HCT116 (cell line): Measurements from ENCODE around the gene EDDM13. TPM values are rescaled to one million over a fixed set of nuclear protein-coding genes. Genes with fewer than 3 reads are reported as not detected.

ENCODE experiments used
- ATAC-seq: fragments of 200-7000 bp; cut with Tn5 transposase; 2 replicates; pipeline ENCODE4 v1.9.1; 2020; ENCODE audit warnings: mild to moderate bottlenecking, moderate library complexity
- BruUV-seq: library from RNA; stranded (reverse); fragments of 400-500 nt; replicated peaks from 2 replicates; lab custom pipeline; 2021; lab: Mats Ljungman, UMichigan
- CTCF ChIA-PET: fragments of 300-600 bp; sonication (Branson Sonifier 250); formaldehyde crosslinking; loops from one replicate; lab custom pipeline; 2021; ENCODE audit warnings: antibody characterized with exemption; lab: Charles Lee
- POLR2A ChIA-PET: fragments of 300-600, 350-600 bp; sonication (Branson Sonifier 250); formaldehyde crosslinking; loops from one replicate; lab custom pipeline; 2021; ENCODE audit warnings: antibody characterized with exemption; lab: Charles Lee
- RAD21 ChIA-PET, 2 experiments: fragments of 300-600 bp; sonication (Branson Sonifier 250); formaldehyde crosslinking; loops; one replicate each; lab custom pipeline; 2023; ENCODE audit warnings: low total read pairs in 2 of 2; ENCODE audit not compliant: uncharacterized antibody in 2 of 2, unreplicated experiment in 2 of 2, low non-redundant PET in 1 of 2; lab: Charles Lee
- DNase-seq: peaks from one replicate; pipeline ENCODE4 v3.0.0-alpha.2; 2010; ENCODE audit warnings: low read depth, low spot score
- H2AFZ ChIP-seq: fragments of 200-600 bp; shearing (Covaris generic), sonication (generic); 2 replicates; pipeline ENCODE4 v1.6.1; 2017; ENCODE audit warnings: low read depth, mixed run types, mixed read lengths, antibody characterized with exemption, low read length; ENCODE audit not compliant: poor library complexity, severe bottlenecking
- H3K27ac ChIP-seq: 2 replicates; pipeline ENCODE4 v1.5.1; 2012; ENCODE audit warnings: low read depth, low read length
- H3K27me3 ChIP-seq: fragments of 200-600 bp; sonication (generic); 2 replicates; pipeline ENCODE4 v1.6.1; 2016; ENCODE audit warnings: mixed run types, low read length, mixed read lengths; ENCODE audit not compliant: insufficient read depth
- H3K36me3 ChIP-seq, 2 experiments: fragments of 200-500 bp in 1 of 2; fragments of 200-600 bp in 1 of 2; sonication (Bioruptor generic) in 1 of 2; sonication (generic) in 1 of 2; 2 replicates each; pipeline versions ENCODE4 v1.5.1 to v1.6.1; 2014 to 2016; ENCODE audit warnings: low read length in 2 of 2, inconsistent platforms in 1 of 2, mixed read lengths in 1 of 2, mixed run types in 1 of 2; ENCODE audit not compliant: insufficient read depth in 2 of 2, control insufficient read depth in 1 of 2
- H3K4me1 ChIP-seq, 2 experiments: fragments of 200-600 bp in 1 of 2; sonication (generic) in 1 of 2; 2 replicates each; pipeline versions ENCODE4 v1.5.1 to v1.6.1; 2012 to 2017; ENCODE audit warnings: low read length in 2 of 2, inconsistent platforms in 1 of 2, mild to moderate bottlenecking in 1 of 2, mixed read lengths in 1 of 2, mixed run types in 1 of 2, moderate library complexity in 1 of 2; ENCODE audit not compliant: insufficient read depth in 2 of 2, control insufficient read depth in 1 of 2
- H3K4me2 ChIP-seq: fragments of 200-600 bp; sonication (generic); 2 replicates; pipeline ENCODE4 v1.6.1; 2017; ENCODE audit warnings: mixed run types, low read length, mixed read lengths
- H3K4me3 ChIP-seq, 2 experiments: fragments of 200-600 bp in 1 of 2; sonication (generic) in 1 of 2; replicated peaks in 1 of 2; 2 replicates each; pipeline ENCODE4 v1.5.1; 2011 to 2016; ENCODE audit warnings: low read length in 2 of 2, control low read depth in 1 of 2, low read depth in 1 of 2, mild to moderate bottlenecking in 1 of 2, mixed read lengths in 1 of 2, mixed run types in 1 of 2
- H3K79me2 ChIP-seq: fragments of 200-600 bp; sonication (generic); 2 replicates; pipeline ENCODE4 v1.6.1; 2017; ENCODE audit warnings: mild to moderate bottlenecking, mixed run types, low read length, moderate library complexity, mixed read lengths; ENCODE audit not compliant: insufficient read depth
- H3K9ac ChIP-seq: fragments of 200-600 bp; sonication (generic); 2 replicates; pipeline ENCODE4 v1.6.1; 2016; ENCODE audit warnings: low read length, mixed read lengths
- H3K9me2 ChIP-seq: fragments of 200-600 bp; sonication (generic), shearing (Covaris generic); 2 replicates; pipeline ENCODE4 v1.6.1; 2017; ENCODE audit warnings: mixed run types, mild to moderate bottlenecking, moderate library complexity; ENCODE audit not compliant: insufficient read depth
- H3K9me3 ChIP-seq, 2 experiments: fragments of 200-500 bp in 1 of 2; fragments of 200-600 bp in 1 of 2; sonication (Bioruptor generic) in 1 of 2; sonication (generic) in 1 of 2; 2 replicates each; pipeline ENCODE4 v1.6.1; 2014 to 2017; ENCODE audit warnings: low read length in 2 of 2, mixed read lengths in 2 of 2, inconsistent platforms in 1 of 2, low read depth in 1 of 2, mild to moderate bottlenecking in 1 of 2, mixed run types in 1 of 2, moderate library complexity in 1 of 2; ENCODE audit not compliant: control insufficient read depth in 1 of 2, insufficient read depth in 1 of 2
- H4K20me1 ChIP-seq: fragments of 200-600 bp; sonication (generic), shearing (Covaris generic); 2 replicates; pipeline ENCODE4 v1.6.1; 2017; ENCODE audit warnings: mixed run types, mild to moderate bottlenecking, moderate library complexity; ENCODE audit not compliant: insufficient read depth
- ATF3 ChIP-seq: IDR thresholded peaks from 2 replicates; pipeline ENCODE4 v1.6.1; 2012
- ELF1 ChIP-seq: IDR thresholded peaks from 2 replicates; pipeline ENCODE4 v1.6.1; 2012; ENCODE audit warnings: low read depth, borderline replicate concordance
- EZH2 ChIP-seq: fragments of 200-600 bp; sonication (generic); IDR thresholded peaks from 2 replicates; pipeline ENCODE4 v1.6.1; 2017; ENCODE audit warnings: antibody characterized with exemption, mixed run types
- EZH2phosphoT487 ChIP-seq: fragments of 200-600 bp; IDR thresholded peaks from 2 replicates; pipeline ENCODE4 v1.6.1; 2018; ENCODE audit warnings: antibody characterized with exemption, borderline replicate concordance
- FOSL1 ChIP-seq: IDR thresholded peaks from 2 replicates; pipeline ENCODE4 v1.6.1; 2012; ENCODE audit warnings: low read depth
- POLR2A ChIP-seq: IDR thresholded peaks from 2 replicates; pipeline ENCODE4 v1.7.0; 2011; ENCODE audit warnings: borderline replicate concordance; ENCODE audit not compliant: insufficient read depth, insufficient read length; ENCODE audit errors: extremely low read depth
- POLR2AphosphoS5 ChIP-seq: IDR thresholded peaks from 2 replicates; pipeline ENCODE4 v1.6.1; 2011; ENCODE audit warnings: mild to moderate bottlenecking, low read depth, low read length, moderate library complexity
- REST ChIP-seq: IDR thresholded peaks from 2 replicates; pipeline ENCODE4 v1.6.1; 2012; ENCODE audit warnings: low read depth
- SIN3A ChIP-seq: IDR thresholded peaks from 2 replicates; pipeline ENCODE4 v1.6.1; 2012; ENCODE audit warnings: low read depth
- SP1 ChIP-seq: IDR thresholded peaks from 2 replicates; pipeline ENCODE4 v1.6.1; 2012; ENCODE audit warnings: low read depth
- SRF ChIP-seq: IDR thresholded peaks from 2 replicates; pipeline ENCODE4 v1.6.1; 2012; ENCODE audit warnings: low read depth
- ZFX ChIP-seq: fragments of 450-650 bp; IDR thresholded peaks from 2 replicates; pipeline ENCODE4 v1.6.1; 2017
- ZNF274 ChIP-seq: fragments of 200-500 bp; sonication (Bioruptor generic); IDR thresholded peaks from 2 replicates; pipeline ENCODE4 v1.6.1; 2014; ENCODE audit warnings: mild to moderate bottlenecking, low read depth, low read length, inconsistent platforms
- intact Hi-C: fragments of 100-400 bp; cut with micrococcal nuclease; formaldehyde crosslinking; loops from 2 replicates; pipeline ENCODE4 v1.10.0; 2022
- total RNA-seq: library from RNA; stranded (reverse); gene quantifications from one replicate; pipeline ENCODE4 v1.2.1, GENCODE V29; 2021; ENCODE audit not compliant: unreplicated experiment

The EDDM13 gene
- total RNA-seq, 1 experiment from 2014 or later: not detected

GRCh38 chr19:56312342-56312741 is 39.8 kb downstream of the EDDM13 start:
- Histone ChIP-seq H3K27me3 (no peaks in the 10 kb centered on the region), H3K4me2 (no peak overlapping the region), H3K36me3 (peaks cover 0 to 3% of the 10 kb centered on the region in 2 experiments; a peak in 3 of 4 replicates), H3K9ac (no peak overlapping the region), H3K79me2 (no peaks in the 10 kb centered on the region; the same call in 1 of the 2 replicates), H3K27ac (no peak overlapping the region), H3K4me1 (peaks cover 3 to 17% of the 10 kb centered on the region in 2 experiments; a peak in 3 of 4 replicates), H4K20me1 (no peaks in the 10 kb centered on the region), H2AFZ (no peak overlapping the region), H3K4me3 (no peak overlapping the region), H3K9me3 (no peaks in the 10 kb centered on the region), H3K9me2 (no peaks in the 10 kb centered on the region)
- intact Hi-C loops: loop anchor here (5.0 kb wide), 1 partner anchor 60 kb away; no protein-coding TSS in a partner anchor
- BruUV-seq: no TSS peak
- ATAC-seq: no peak
- CTCF ChIA-PET: no interaction called here
- no peak for DNase-seq
- POLR2A ChIA-PET: no interaction called here
- RAD21 ChIA-PET: no interaction called here
- no peak for TF ChIP-seq ZFX
- TF ChIP-seq SP1: no peak
- no peak for TF ChIP-seq POLR2AphosphoS5
- no peak for TF ChIP-seq POLR2A
- TF ChIP-seq SRF: no peak
- TF ChIP-seq SIN3A: no peak
- no peak for TF ChIP-seq ATF3
- TF ChIP-seq EZH2phosphoT487: no peak
- TF ChIP-seq REST: no peak
- no peak for TF ChIP-seq ZNF274
- TF ChIP-seq ELF1: no peak
- TF ChIP-seq FOSL1: no peak
- TF ChIP-seq EZH2: no peak
